Naive B cell (primary cell): ENCODE results near the gene ZDHHC4. TPM values are rescaled to one million over a fixed set of nuclear protein-coding genes. Genes with fewer than 3 reads are reported as not detected.

ENCODE experiments used
- ATAC-seq, 2 donors: fragments of 150-1000 bp; cut with Tn5 transposase; 2 replicates each; pipeline ENCODE4 v1.10.0; 2021; ENCODE audit warnings: low read depth in 2 of 2, mild to moderate bottlenecking in 2 of 2, moderate library complexity in 2 of 2
- DNase-seq: peaks from one replicate; pipeline ENCODE4 v3.0.0; 2022
- H3K27ac Mint-ChIP-seq, 6 donors: one replicate each; pipeline ENCODE4 v1.8.0; 2020 to 2022; ENCODE audit warnings: mild to moderate bottlenecking in 6 of 6, mixed read lengths in 6 of 6, moderate library complexity in 5 of 6, inconsistent platforms in 2 of 6
- H3K27me3 Mint-ChIP-seq, 3 donors: one replicate each; pipeline ENCODE4 v1.8.0; 2021 to 2022; ENCODE audit warnings: mixed read lengths in 3 of 3, mild to moderate bottlenecking in 1 of 3
- H3K36me3 Mint-ChIP-seq, 2 donors: one replicate each; pipeline ENCODE4 v1.8.0; 2020 to 2022; ENCODE audit warnings: mixed read lengths in 2 of 2, inconsistent platforms in 1 of 2, mild to moderate bottlenecking in 1 of 2
- H3K4me1 Mint-ChIP-seq, 3 donors: one replicate each; pipeline ENCODE4 v1.8.0; 2020 to 2022; ENCODE audit warnings: mixed read lengths in 3 of 3, inconsistent platforms in 1 of 3, mild to moderate bottlenecking in 1 of 3, moderate library complexity in 1 of 3
- H3K4me3 Mint-ChIP-seq, 8 donors: one replicate each; pipeline ENCODE4 v1.8.0; 2020 to 2022; ENCODE audit warnings: mild to moderate bottlenecking in 8 of 8, mixed read lengths in 8 of 8, moderate library complexity in 8 of 8, inconsistent platforms in 2 of 8
- H3K9me3 Mint-ChIP-seq, 7 donors: one replicate each; pipeline ENCODE4 v1.8.0; 2020 to 2022; ENCODE audit warnings: mixed read lengths in 7 of 7, mild to moderate bottlenecking in 5 of 7, inconsistent platforms in 2 of 7, moderate library complexity in 1 of 7
- polyA plus RNA-seq, 6 donors: library from polyadenylated mRNA; unstranded; fragments of 300-500 nt; fragmentation: Illumina TruSeq; gene quantifications; one replicate each; pipeline ENCODE4 v1.2.3, GENCODE V29; 2021; ENCODE audit warnings: low read depth in 6 of 6

ZDHHC4 gene
- polyA plus RNA-seq, 6 donors from 2014 or later: 77.9 to 97.7 (median 81.4) TPM

GRCh38 chr7:6546498-6547251 is 30.6 kb upstream of the ZDHHC4 start:
- peak overlapping the region in 2 of 8 donors; percentile 11 to 26 for H3K4me3 Mint-ChIP-seq
- no peaks in the 10 kb centered on the region for H3K9me3 Mint-ChIP-seq
- H3K27ac Mint-ChIP-seq: peak overlapping the region in 1 of 6 donors; percentile 89
- ATAC-seq (no peak), DNase-seq (no peak)
- no peaks in the 10 kb centered on the region for H3K36me3 Mint-ChIP-seq
- peaks cover 0 to 5% (median 0%) of the 10 kb centered on the region in 3 donors for H3K27me3 Mint-ChIP-seq
- peaks cover 11 to 13% (median 12%) of the 10 kb centered on the region in 3 donors for H3K4me1 Mint-ChIP-seq

- Mint-ChIP-seq H3K9me3 (no peaks in the 10 kb centered on the region), H3K36me3 (no peaks in the 10 kb centered on the region), H3K4me3 (no peak overlapping the region), H3K27ac (peak overlapping the region in 2 of 6 donors; percentile 53 to 89), H3K4me1 (peaks cover 11 to 13% (median 12%) of the 10 kb centered on the region in 3 donors), H3K27me3 (peaks cover 0 to 5% (median 0%) of the 10 kb centered on the region in 3 donors)
- ATAC-seq (no peak), DNase-seq (no peak)
These were observed 29.9 kb upstream of the ZDHHC4 start for GRCh38 chr7:6547400-6547799.

GRCh38 chr7:6551016-6551511 is 26.2 kb upstream of the ZDHHC4 start, which contains the start of gene GRID2IP:
GRID2IP (minus strand) TSS chr7:6551461; CDS start chr7:6551436, 25 bp downstream.
- peak within 1 kb of the TSS in 2 of 6 donors; percentile 4 to 16 for H3K27ac Mint-ChIP-seq
- H3K4me1 Mint-ChIP-seq: peaks cover 7 to 17% (median 12%) of the 10 kb centered on the region in 3 donors
- DNase-seq (no peak), ATAC-seq (no peak)
- H3K27me3 Mint-ChIP-seq: no peaks in the 10 kb centered on the region
- H3K4me3 Mint-ChIP-seq: peak within 1 kb of the TSS in 1 of 8 donors; percentile 29
- H3K9me3 Mint-ChIP-seq: no peaks in the 10 kb centered on the region
- no peaks in the 10 kb centered on the region for H3K36me3 Mint-ChIP-seq

- H3K9me3 Mint-ChIP-seq: no peaks in the 10 kb centered on the region
- H3K4me3 Mint-ChIP-seq: no peak overlapping the region
- ATAC-seq: no peak
- H3K4me1 Mint-ChIP-seq: peaks cover 3 to 13% (median 7%) of the 10 kb centered on the region in 3 donors
- DNase-seq: no peak
- no peaks in the 10 kb centered on the region for H3K36me3 Mint-ChIP-seq
- peak overlapping the region in 1 of 6 donors; percentile 47 for H3K27ac Mint-ChIP-seq
- no peaks in the 10 kb centered on the region for H3K27me3 Mint-ChIP-seq
These were observed 23.7 kb upstream of the ZDHHC4 start for GRCh38 chr7:6553448-6554044.

DNA sequence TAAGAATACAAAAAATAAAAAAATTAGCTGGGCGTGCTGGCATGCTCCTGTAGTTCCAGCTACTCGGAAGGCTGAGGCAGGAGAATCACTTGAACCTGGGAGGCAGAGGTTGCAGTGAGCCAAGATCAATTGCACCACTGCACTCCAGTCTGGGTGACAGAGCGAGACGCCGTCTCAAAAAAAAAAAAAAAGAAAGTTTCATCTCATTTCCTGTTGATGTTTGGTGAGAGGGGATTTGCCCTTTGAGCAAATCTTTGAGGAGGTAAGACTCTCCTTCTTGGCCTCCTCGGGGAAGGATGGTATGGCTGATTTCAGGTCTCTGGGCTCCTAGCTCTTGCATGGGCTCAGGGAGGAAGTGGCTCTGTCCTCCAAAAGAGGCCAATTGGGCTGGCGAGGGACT is 22.4 kb upstream of the ZDHHC4 start:
- Mint-ChIP-seq H3K27ac (peak overlapping the region in 5 of 6 donors; percentile 52 to 98 (median 85)), H3K4me1 (peaks cover 3 to 13% (median 7%) of the 10 kb centered on the region in 3 donors), H3K9me3 (no peaks in the 10 kb centered on the region), H3K4me3 (peak overlapping the region in 6 of 8 donors; percentile 17 to 73 (median 43)), H3K36me3 (no peaks in the 10 kb centered on the region), H3K27me3 (peaks cover 0 to 3% (median 0%) of the 10 kb centered on the region in 3 donors)
- DNase-seq (no peak), ATAC-seq (peak; percentile 71 to 77)

DNA sequence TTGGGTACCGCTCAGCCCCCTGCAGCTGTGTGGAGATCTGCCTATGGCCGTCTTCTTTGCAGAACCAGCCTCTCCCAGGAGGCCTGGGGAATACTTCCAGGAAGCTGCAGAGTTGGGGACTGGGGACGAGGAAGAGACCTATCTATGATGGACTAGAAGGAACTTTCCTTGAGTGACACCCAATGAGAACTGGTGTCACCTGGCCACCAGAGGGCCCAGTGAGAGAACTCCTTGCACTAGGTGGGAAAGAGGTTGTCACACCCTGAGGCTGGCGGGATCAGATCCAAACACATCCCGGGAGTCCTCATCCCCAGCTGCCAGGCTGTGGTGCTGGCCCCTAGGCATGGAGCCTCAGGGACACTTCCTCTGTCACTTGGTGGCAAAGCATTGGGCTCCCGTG is 21.1 kb upstream of the ZDHHC4 start:
- H3K27me3 Mint-ChIP-seq: peaks cover 0 to 6% (median 0%) of the 10 kb centered on the region in 3 donors
- peak overlapping the region in 1 of 8 donors; percentile 61 for H3K4me3 Mint-ChIP-seq
- H3K36me3 Mint-ChIP-seq: no peaks in the 10 kb centered on the region
- DNase-seq (no peak), ATAC-seq (no peak)
- no peaks in the 10 kb centered on the region for H3K9me3 Mint-ChIP-seq
- peaks cover 3 to 13% (median 7%) of the 10 kb centered on the region in 3 donors for H3K4me1 Mint-ChIP-seq
- H3K27ac Mint-ChIP-seq: no peak overlapping the region

DNA sequence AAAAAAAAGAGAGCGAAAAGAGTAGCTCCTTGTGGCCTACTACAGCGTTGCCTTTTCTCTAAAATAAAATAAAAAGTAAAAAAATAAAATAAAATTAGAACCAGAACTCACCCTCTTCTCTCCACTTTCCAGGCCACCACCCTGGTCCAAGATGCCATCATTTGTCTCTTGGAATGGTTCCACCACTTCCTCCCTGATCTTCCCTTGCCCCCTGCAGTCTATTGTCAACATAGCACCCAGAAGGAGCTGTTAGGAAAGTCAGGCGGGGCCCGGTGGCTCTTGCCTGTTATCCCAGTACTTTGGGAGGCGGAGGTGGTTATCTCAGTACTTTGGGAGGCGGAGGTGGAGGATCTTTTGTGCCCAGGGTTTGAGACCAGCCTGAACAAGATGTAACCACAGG is 18.4 kb upstream of the ZDHHC4 start:
- DNase-seq (no peak), ATAC-seq (no peak)
- no peaks in the 10 kb centered on the region for H3K36me3 Mint-ChIP-seq
- H3K9me3 Mint-ChIP-seq: no peaks in the 10 kb centered on the region
- peaks cover 0 to 6% (median 0%) of the 10 kb centered on the region in 3 donors for H3K27me3 Mint-ChIP-seq
- H3K4me3 Mint-ChIP-seq: no peak overlapping the region
- no peak overlapping the region for H3K27ac Mint-ChIP-seq
- peaks cover 3 to 13% (median 7%) of the 10 kb centered on the region in 3 donors for H3K4me1 Mint-ChIP-seq

DNA sequence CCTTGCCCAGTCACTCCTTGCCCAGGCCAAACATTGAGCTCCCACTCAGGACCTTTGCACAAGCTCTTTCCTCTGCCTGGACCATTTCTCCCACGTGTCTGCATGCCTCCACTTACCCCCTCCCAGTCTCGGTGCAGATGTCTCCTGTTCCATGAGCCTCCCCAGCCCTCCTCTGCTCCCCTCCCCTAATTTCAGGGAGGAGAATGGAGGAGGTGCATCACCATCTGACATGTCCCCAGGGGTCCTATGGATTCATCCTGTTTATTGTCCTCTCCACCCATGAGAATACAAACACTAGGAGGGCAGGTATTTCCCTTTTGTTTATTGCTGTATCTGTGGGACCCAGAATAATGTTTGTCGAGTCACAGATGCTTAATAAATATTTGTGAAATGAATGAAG is 17.4 kb upstream of the ZDHHC4 start:
- H3K27ac Mint-ChIP-seq: peak overlapping the region in 2 of 6 donors; percentile 20 to 41
- DNase-seq: no peak
- H3K4me1 Mint-ChIP-seq: peaks cover 3 to 9% (median 3%) of the 10 kb centered on the region in 3 donors
- H3K36me3 Mint-ChIP-seq: no peaks in the 10 kb centered on the region
- ATAC-seq: no peak
- peaks cover 0 to 6% (median 0%) of the 10 kb centered on the region in 3 donors for H3K27me3 Mint-ChIP-seq
- H3K9me3 Mint-ChIP-seq: no peaks in the 10 kb centered on the region
- H3K4me3 Mint-ChIP-seq: no peak overlapping the region

GRCh38 chr7:6562106-6562505 is 15.1 kb upstream of the ZDHHC4 start:
- no peaks in the 10 kb centered on the region for H3K9me3 Mint-ChIP-seq

GRCh38 chr7:6563936-6564770 is 13.1 kb upstream of the ZDHHC4 start:
- DNase-seq (no peak), ATAC-seq (no peak)
- Mint-ChIP-seq H3K4me3 (no peak overlapping the region), H3K4me1 (no peaks in the 10 kb centered on the region), H3K27me3 (peaks cover 0 to 6% (median 0%) of the 10 kb centered on the region in 3 donors), H3K27ac (no peak overlapping the region), H3K9me3 (no peaks in the 10 kb centered on the region), H3K36me3 (no peaks in the 10 kb centered on the region)

More at GRCh38 chr7:6562106-6562505, 15.1 kb upstream of the ZDHHC4 start:
- H3K4me3 Mint-ChIP-seq: no peak overlapping the region
- H3K36me3 Mint-ChIP-seq: no peaks in the 10 kb centered on the region
- no peaks in the 10 kb centered on the region for H3K4me1 Mint-ChIP-seq
- H3K27me3 Mint-ChIP-seq: peaks cover 0 to 6% (median 0%) of the 10 kb centered on the region in 3 donors
- DNase-seq: no peak
- ATAC-seq: no peak
- no peak overlapping the region for H3K27ac Mint-ChIP-seq

DNA sequence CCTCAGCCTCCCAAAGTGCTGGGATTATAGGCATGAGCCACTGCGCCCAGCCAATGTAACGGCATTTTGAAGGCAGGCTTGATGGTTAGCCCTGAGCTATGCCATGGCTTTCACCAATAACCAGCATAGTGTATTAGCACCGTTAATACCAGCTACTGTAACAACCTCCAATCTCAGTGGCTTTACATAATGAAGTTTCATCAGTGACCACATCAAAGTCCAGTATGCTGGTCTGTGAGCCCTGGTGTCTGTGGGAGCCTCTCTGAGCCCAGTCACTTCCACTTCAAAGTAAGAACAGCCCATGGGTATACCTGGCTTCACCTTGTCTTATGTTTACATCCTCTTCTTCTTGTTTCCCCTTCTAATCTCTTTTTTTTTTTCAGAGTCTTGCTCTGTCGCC is 11.6 kb upstream of the ZDHHC4 start:
- no peaks in the 10 kb centered on the region for H3K9me3 Mint-ChIP-seq
- peak overlapping the region in 1 of 6 donors; percentile 87 for H3K27ac Mint-ChIP-seq
- ATAC-seq: no peak
- no peaks in the 10 kb centered on the region for H3K4me1 Mint-ChIP-seq
- H3K4me3 Mint-ChIP-seq: no peak overlapping the region
- H3K36me3 Mint-ChIP-seq: no peaks in the 10 kb centered on the region
- no peak for DNase-seq
- no peaks in the 10 kb centered on the region for H3K27me3 Mint-ChIP-seq

GRCh38 chr7:6567886-6568285 is 9.4 kb upstream of the ZDHHC4 start:
- DNase-seq: no peak
- peak overlapping the region in 1 of 6 donors; percentile 39 for H3K27ac Mint-ChIP-seq
- no peak overlapping the region for H3K4me3 Mint-ChIP-seq
- ATAC-seq: no peak
- no peaks in the 10 kb centered on the region for H3K9me3 Mint-ChIP-seq
- H3K4me1 Mint-ChIP-seq: no peaks in the 10 kb centered on the region
- no peaks in the 10 kb centered on the region for H3K36me3 Mint-ChIP-seq
- peaks cover 0 to 6% (median 4%) of the 10 kb centered on the region in 3 donors for H3K27me3 Mint-ChIP-seq
